ENCODE results near the gene BTBD9. TPM values are rescaled to one million over a fixed set of nuclear protein-coding genes. Genes with fewer than 3 reads are reported as not detected.

BTBD9 gene
- polyA plus RNA-seq, 2 of the 4 experiments (the other 2 are of a cell fraction), result 2.3 to 4.6 TPM

- Histone ChIP-seq H3K27ac (no peak overlapping the region), H3K4me3 (no peak overlapping the region), H3K4me2 (no peak overlapping the region), H3K9me3 (no peaks in the 10 kb centered on the region), H3K4me1 (peaks cover 15% of the 10 kb centered on the region; the same call in 2 of the 3 replicates)
- no peak for FAIRE-seq
- POLR2A ChIA-PET, result no interaction called here
- WGBS (ENCODE audit: missing lambda C conversion rate), result 94% methylated on average over 6 of the region's 6 CpGs
- CTCF ChIA-PET, result interaction anchor here (0.7 kb wide), 1 partner anchor 23 kb away, joined by 3 read pairs; no protein-coding TSS in a partner anchor
- ATAC-seq, result no peak
- TF ChIP-seq NPAS2 (CRISPR knock-in tag; IDR thresholded peaks at IDR 0.05; ENCODE audit: borderline replicate concordance) (no peak), FOSL2 (IDR thresholded peaks at IDR 0.05) (no peak), FOSL2 (CRISPR knock-in tag; IDR thresholded peaks at IDR 0.05) (no peak)
- no peak for DNase-seq (ENCODE audit: low read depth in 1 of 2, low spot score in 1 of 2)
Measured at GRCh38 chr6:38586992-38587391, 52.7 kb downstream of the BTBD9 start.

GRCh38 chr6:38584731-38585130, 55.0 kb downstream of the BTBD9 start:
- no peak overlapping the region for H3K4me2 ChIP-seq
- TF ChIP-seq ZSCAN20 (CRISPR knock-in tag; IDR thresholded peaks at IDR 0.05) (no peak), EHF (CRISPR knock-in tag; IDR thresholded peaks at IDR 0.05) (no peak), HEYL (CRISPR knock-in tag; IDR thresholded peaks at IDR 0.05) (no peak), RARB (CRISPR knock-in tag; IDR thresholded peaks at IDR 0.05) (no peak), SREBF2 (IDR thresholded peaks at IDR 0.05) (no peak), HES2 (IDR thresholded peaks at IDR 0.05) (no peak), KDM1A (IDR thresholded peaks at IDR 0.05; ENCODE audit: low read depth) (no peak), JUN (IDR thresholded peaks at IDR 0.05) (no peak), CEBPB (IDR thresholded peaks at IDR 0.05) (no peak), FOSB (CRISPR knock-in tag; IDR thresholded peaks at IDR 0.05) (no peak), RCOR1 (IDR thresholded peaks at IDR 0.05; ENCODE audit: low read depth, low read length) (no peak)
- H3K9me3 ChIP-seq, result no peaks in the 10 kb centered on the region
- no peak for ATAC-seq
- no peak overlapping the region for H3K4me3 ChIP-seq
- ChIA-PET POLR2A (no interaction called here), CTCF (no interaction called here)
- H3K27ac ChIP-seq, result no peak overlapping the region
- DNase-seq (ENCODE audit: low read depth in 1 of 2, low spot score in 1 of 2), result no peak
- H3K4me1 ChIP-seq, result peaks cover 15% of the 10 kb centered on the region; the same call in 2 of the 3 replicates
- FAIRE-seq, result no peak
- 69% methylated on average over 2 of the region's 2 CpGs for WGBS (ENCODE audit: missing lambda C conversion rate)

GRCh38 chr6:38583523-38583922, 56.2 kb downstream of the BTBD9 start:
- CTCF ChIA-PET, result interaction anchor here (2.6 kb wide), 1 partner anchor 13 kb away, joined by 7 read pairs; no protein-coding TSS in a partner anchor
- Histone ChIP-seq H3K4me3 (no peak overlapping the region), H3K27ac (no peak overlapping the region), H3K4me2 (no peak overlapping the region), H3K4me1 (peaks cover 5% of the 10 kb centered on the region; the same call in 2 of the 3 replicates), H3K9me3 (no peaks in the 10 kb centered on the region)
- WGBS (ENCODE audit: missing lambda C conversion rate), result 92% methylated on average over 1 of the region's 1 CpG
- POLR2A ChIA-PET, result no interaction called here
- ATAC-seq (no peak), FAIRE-seq (no peak), DNase-seq (ENCODE audit: low read depth in 1 of 2, low spot score in 1 of 2) (no peak)
- no peak for TF ChIP-seq MYC (IDR thresholded peaks at IDR 0.05; ENCODE audit: borderline replicate concordance, low read length)
- no peak for TF ChIP-seq HOXA7 (CRISPR knock-in tag; IDR thresholded peaks at IDR 0.05)
- TF ChIP-seq CEBPB (IDR thresholded peaks at IDR 0.05), result no peak
- TF ChIP-seq ATOH8 (CRISPR knock-in tag; IDR thresholded peaks at IDR 0.05; ENCODE audit: low read depth), result no peak
- no peak for TF ChIP-seq JUNB (IDR thresholded peaks at IDR 0.05)

DNA sequence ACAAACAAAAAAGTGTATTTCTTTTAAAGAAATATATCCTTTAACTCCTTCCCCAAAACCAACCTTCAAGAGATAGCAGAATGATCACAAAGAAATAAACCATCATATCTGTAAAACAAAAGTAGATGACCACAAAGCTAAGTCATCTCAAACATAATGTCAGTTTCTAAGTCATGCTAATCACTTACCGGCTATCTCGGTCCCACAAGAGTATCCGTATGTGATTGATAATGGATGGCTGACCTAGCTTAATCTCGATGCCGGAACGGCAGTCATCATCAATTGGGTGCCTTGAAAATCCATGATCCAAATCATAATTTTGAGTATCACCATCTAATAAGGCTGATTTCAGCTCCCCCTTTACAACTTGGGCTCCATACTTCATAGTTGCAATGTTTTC, 59.7 kb downstream of the BTBD9 start:
- 97% methylated on average over 6 of the region's 6 CpGs for WGBS (ENCODE audit: missing lambda C conversion rate)
- Histone ChIP-seq H3K4me3 (no peak overlapping the region), H3K9me3 (no peaks in the 10 kb centered on the region), H3K4me1 (no peaks in the 10 kb centered on the region), H3K4me2 (no peak overlapping the region), H3K27ac (no peak overlapping the region)
- no peak for DNase-seq (ENCODE audit: low read depth in 1 of 2, low spot score in 1 of 2)
- POLR2A ChIA-PET, result no interaction called here
- no peak for ATAC-seq
- CTCF ChIA-PET, result no interaction called here
- FAIRE-seq, result no peak
- TF ChIP-seq KDM5A (IDR thresholded peaks at IDR 0.05) (no peak), ZNF302 (CRISPR knock-in tag; IDR thresholded peaks at IDR 0.05) (no peak), HES2 (IDR thresholded peaks at IDR 0.05) (no peak), NR3C1 (IDR thresholded peaks at IDR 0.05) (no peak), GATA3 (IDR thresholded peaks at IDR 0.05; ENCODE audit: borderline replicate concordance) (no peak), SREBF2 (IDR thresholded peaks at IDR 0.05) (no peak), HOXA7 (CRISPR knock-in tag; IDR thresholded peaks at IDR 0.05) (no peak), ZC3H11A (IDR thresholded peaks at IDR 0.05) (no peak), RNF2 (IDR thresholded peaks at IDR 0.05; ENCODE audit: borderline replicate concordance, low read depth) (no peak), FOSL2 (IDR thresholded peaks at IDR 0.05) (no peak), FOSL2 (CRISPR knock-in tag; IDR thresholded peaks at IDR 0.05) (no peak), RCOR1 (IDR thresholded peaks at IDR 0.05; ENCODE audit: low read depth, low read length) (no peak), HOXB13 (CRISPR knock-in tag; IDR thresholded peaks at IDR 0.05; ENCODE audit: low read depth) (no peak), JUNB (IDR thresholded peaks at IDR 0.05) (no peak), EHMT2 (IDR thresholded peaks at IDR 0.05; ENCODE audit: low read depth) (no peak), ZFP36 (IDR thresholded peaks at IDR 0.05; ENCODE audit: borderline replicate concordance, partially characterized antibody) (no peak)

Measured in A549 (cell line).